ENCODE data around the gene PRDX5. TPM values are rescaled to one million over a fixed set of nuclear protein-coding genes. Genes with fewer than 3 reads are reported as not detected.

The PRDX5 gene
- total and polyA plus RNA-seq, 2 donors (not counting 1 experiment from before 2014, with no cell fraction given), result 50.4 to 95.5 TPM

DNA sequence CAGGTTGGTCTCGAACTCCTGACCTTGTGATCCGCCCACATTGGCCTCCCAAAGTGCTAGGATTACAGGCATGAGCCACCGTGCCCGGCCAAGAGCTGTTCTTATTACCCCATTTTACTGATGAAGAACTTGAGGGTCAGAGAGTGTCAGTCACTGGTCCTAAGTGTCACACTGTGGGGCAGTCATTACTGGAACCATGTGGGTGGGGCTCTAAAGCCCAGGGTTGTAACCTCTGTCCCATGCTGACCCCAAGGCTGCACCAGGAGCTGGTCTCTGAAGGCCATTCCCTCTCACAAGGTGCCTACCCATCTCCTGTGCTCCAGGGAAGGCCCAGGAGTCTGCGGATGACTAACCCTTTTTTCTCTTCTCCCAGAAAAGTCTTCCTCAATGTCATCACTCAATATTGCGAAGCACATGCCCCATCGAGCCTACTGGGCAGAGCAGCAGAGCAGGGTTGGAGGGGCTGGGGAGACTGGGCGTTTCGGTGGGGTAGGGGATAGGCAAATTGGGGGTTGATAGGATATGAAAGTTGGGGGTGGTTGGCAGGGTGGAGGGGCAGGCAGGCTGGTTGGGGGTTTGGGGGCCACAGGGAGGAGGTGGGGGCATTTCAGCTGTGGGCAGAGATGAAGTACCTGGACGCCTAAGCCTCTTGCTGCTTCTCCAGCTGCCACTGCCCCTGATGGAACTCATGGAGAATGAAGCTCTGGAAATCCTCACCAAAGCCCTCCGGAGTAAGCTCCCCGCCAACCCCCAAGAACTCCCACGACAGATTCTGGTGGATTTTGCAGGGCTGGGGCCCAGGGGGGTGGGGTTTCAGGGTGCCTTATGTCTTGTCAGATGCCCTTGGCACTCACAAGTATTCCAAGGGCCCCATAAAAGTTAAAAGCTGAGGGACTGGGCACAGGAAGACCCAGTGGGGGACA, 14.6 kb upstream of the PRDX5 start:
- Histone ChIP-seq H3K27ac (ENCODE audit: low read length in 2 of 2) (peak overlapping the region in 1 of 2 donors; percentile 94), H3K4me1 (ENCODE audit: control insufficient read depth in 2 of 2, insufficient read depth in 2 of 2, low read length in 2 of 2) (peaks cover 32 to 54% of the 10 kb centered on the region in 2 donors), H3K4me3 (ENCODE audit: control extremely low read depth in 1 of 5, extremely low read depth in 1 of 5, insufficient read depth in 1 of 5, low read depth in 2 of 5, low read length in 4 of 5) (no peak overlapping the region), H3K36me3 (replicated peaks in 1 of 2; ENCODE audit: control extremely low read depth in 1 of 2, control insufficient read depth in 1 of 2, extremely low read depth in 1 of 2, insufficient read depth in 2 of 2, low read length in 1 of 2) (peaks cover 0 to 6% of the 10 kb centered on the region in 2 experiments), H3K9ac (ENCODE audit: low read length) (peak overlapping the region; percentile 87), H3K79me2 (ENCODE audit: control insufficient read depth, insufficient read depth, low read length) (peaks cover 25% of the 10 kb centered on the region), H3K9me3 (ENCODE audit: control extremely low read depth in 1 of 3, control insufficient read depth in 2 of 3, insufficient read depth in 1 of 3, low read length in 2 of 3) (peaks cover 0 to 20% (median 0%) of the 10 kb centered on the region in 3 donors), H4K20me1 (ENCODE audit: control insufficient read depth, insufficient read depth, low read length, poor library complexity, severe bottlenecking) (peaks cover 30% of the 10 kb centered on the region), H3K4me2 (replicated peaks; ENCODE audit: low read depth, low read length, poor library complexity, severe bottlenecking) (peak overlapping the region; percentile 97), H2AFZ (ENCODE audit: insufficient read depth, low read depth, low read length, poor library complexity, severe bottlenecking) (no peak overlapping the region), H3K27me3 (replicated peaks in 1 of 4; ENCODE audit: control extremely low read depth in 1 of 4, control insufficient read depth in 3 of 4, insufficient read depth in 4 of 4, low read length in 3 of 4) (peaks cover 0 to 43% (median 19%) of the 10 kb centered on the region in 4 experiments)
- 84% methylated on average over 5 of the region's 13 CpGs for WGBS (ENCODE audit: insufficient coverage)
- Mint-ChIP-seq H3K27ac (no peak overlapping the region), H3K27me3 (peaks cover 14% of the 10 kb centered on the region), H3K4me1 (peaks cover 36% of the 10 kb centered on the region), H3K4me3 (peak overlapping the region; percentile 44), H3K9me3 (ENCODE audit: insufficient read depth) (no peaks in the 10 kb centered on the region)
- TF ChIP-seq CTCF (IDR thresholded peaks at IDR 0.05) (no peak), EZH2 (IDR thresholded peaks at IDR 0.05; ENCODE audit: borderline replicate concordance, insufficient read depth, low read depth, low read length, poor library complexity, severe bottlenecking) (no peak)
- intact Hi-C loops (cut with micrococcal nuclease), result loop anchor here (1.0 to 10.0 kb wide), 3 partner anchors 52 to 469 kb away; partner anchors contain the start of genes MARK2 and PLCB3
- ATAC-seq (ENCODE audit: low read depth) (no peak), DNase-seq (no peak)
- CTCF ChIA-PET, result interaction anchor here (0.7 to 5.8 kb wide), 25 partner anchors 13 to 1550 kb away, joined by 3 to 243 read pairs (median 6); partner anchors contain the start of genes BAD, CCDC88B, FERMT3 and GPR137
- POLR2A ChIA-PET, result interaction anchor here (0.7 to 3.5 kb wide), 7 partner anchors 14 to 118 kb away, joined by 3 to 21 read pairs (median 7); partner anchors contain the start of genes FERMT3, PRDX5, STIP1 and TRMT112

Measured in B cell (primary cell).